ENCODE data around the gene ARHGAP23.
"Not testable (repeated sequence)": the region's sequence is repeated elsewhere in the genome, so short reads cannot be mapped to it uniquely, and the experiment has no call there.

The ARHGAP23 gene

GRCh38 chr17:38530856-38531255 is 102.6 kb downstream of the ARHGAP23 start:
- not testable (repeated sequence) for DNase-seq

DNA sequence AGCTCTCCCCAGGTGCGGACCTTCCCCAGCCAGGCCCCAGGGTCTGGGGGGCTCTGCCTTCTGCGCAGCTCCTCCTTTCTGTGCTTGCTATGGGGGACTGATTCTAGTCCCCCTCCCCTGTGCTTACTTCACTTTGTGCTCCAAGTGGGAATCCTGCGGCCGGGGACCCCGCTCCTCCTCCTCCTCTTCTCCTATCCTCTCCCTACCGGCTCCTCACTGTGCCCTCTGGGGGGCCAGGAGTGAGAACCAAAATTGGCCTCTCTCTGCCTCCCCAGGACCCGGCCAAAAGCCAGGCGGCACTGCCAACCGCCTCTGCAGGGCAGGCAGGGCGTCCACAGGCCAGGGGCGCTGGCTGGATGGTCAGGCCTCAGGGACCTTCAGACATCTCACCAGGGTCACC is 103.5 kb downstream of the ARHGAP23 start:
- not testable (repeated sequence) for DNase-seq

DNA sequence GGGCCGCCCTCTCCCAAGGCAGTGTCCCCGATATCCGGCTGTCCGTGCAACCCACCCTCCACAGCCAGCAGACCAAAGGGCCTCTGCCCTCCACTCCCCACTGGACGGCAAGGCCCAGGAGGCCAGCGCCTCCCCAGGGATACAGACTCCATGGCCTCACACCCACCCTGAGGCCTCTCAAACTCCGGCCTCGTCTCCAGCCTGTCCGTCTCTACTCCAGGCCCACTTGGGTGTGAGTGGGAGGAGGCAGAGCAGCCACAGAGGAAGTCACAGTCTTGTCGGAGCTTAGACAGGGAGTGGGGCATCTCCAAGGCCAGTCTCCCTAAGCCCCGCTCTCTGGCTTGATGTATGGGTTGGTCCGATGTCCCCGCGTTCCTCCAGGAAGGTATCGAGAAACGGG is 104.2 kb downstream of the ARHGAP23 start:
- DNase-seq = no peak

DNA sequence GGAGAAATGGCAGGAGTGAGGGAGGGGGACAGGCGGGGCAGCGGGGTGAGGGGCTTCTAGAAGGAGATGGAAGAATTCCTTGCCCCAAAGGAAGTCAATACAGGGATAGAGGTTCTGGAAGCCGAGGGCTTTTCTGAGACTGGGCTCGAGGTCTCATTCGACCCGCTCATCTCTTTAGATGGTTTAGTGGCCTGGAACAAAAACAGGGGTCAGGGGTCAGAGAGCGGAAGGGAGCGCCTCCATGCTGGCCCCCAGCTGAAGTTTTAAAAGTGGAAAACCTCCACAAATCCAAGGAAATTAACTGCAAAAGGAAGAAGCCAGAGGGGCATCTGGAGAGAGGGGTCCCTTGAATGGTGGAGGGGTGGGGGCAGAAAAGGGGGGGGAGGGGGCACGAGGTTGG is 105.0 kb downstream of the ARHGAP23 start:
- no peak for DNase-seq

- DNase-seq = no peak
These were observed 105.7 kb downstream of the ARHGAP23 start for GRCh38 chr17:38533866-38534497.

GRCh38 chr17:38534498-38534885 is 106.2 kb downstream of the ARHGAP23 start:
- no peak for DNase-seq

- no peak for DNase-seq
These were observed 107.6 kb downstream of the ARHGAP23 start for GRCh38 chr17:38535886-38536285.

DNA sequence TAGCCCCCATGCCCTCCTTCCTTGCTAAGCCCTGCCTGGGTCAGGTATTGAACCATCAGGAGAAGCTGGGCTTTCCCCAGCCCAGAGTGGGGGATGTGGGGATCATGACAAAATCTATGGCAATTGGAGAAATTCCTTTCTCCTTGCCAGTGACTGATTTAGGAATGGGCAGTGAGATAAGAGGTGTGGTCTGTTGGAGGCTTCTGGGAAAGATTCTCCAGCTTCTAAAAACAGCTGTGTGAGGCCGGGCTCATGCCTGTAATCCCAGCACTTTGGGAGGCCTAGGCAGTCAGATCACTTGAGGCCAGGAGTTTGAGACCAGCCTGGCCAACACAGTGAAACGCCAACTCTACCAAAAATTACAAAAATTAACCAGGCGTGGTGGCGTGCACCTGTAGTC is 108.4 kb downstream of the ARHGAP23 start:
- DNase-seq = no peak

DNA sequence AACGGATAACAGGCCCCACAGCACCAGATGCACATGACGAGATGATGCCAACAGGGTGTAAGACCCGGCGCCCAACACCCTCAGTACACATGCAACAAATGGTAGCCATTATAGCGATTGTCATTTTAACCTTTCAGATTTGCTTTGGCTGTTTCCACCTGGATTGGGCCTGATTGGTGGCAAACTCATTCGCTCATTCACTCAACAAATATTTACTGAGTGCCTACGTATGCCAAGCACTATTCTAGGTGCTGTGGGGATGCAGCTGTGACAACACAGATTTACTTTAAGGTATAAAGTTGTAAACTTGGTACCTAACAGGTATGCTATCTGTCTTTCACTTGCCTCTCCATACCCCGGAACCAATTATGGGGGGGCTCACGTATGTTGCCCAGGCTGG is 110.6 kb downstream of the ARHGAP23 start:
- DNase-seq = no peak

- DNase-seq = no peak
These were observed 111.1 kb downstream of the ARHGAP23 start for GRCh38 chr17:38539386-38539785.

GRCh38 chr17:38540514-38541045 is 112.3 kb downstream of the ARHGAP23 start:
- no peak for DNase-seq

DNA sequence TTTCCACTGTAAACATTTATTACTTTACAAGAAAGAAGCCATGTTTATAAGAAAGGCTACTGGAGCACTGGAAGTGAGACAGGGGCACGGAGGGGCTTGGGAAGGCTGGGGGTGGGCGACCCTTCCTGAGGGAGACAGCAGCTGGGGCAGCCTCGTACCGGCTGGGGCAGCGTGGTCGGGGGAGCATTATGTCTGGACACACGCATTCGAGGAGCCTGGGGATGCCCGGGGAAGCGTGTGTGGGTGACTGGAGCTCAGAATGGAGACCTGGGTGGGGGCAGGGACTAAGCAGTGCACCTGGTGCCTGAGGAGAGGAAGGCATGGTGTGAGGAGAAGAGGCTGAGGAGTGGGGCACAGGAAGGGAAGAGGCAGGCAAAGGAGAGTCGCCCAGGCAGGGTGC is 113.0 kb downstream of the ARHGAP23 start:
- no peak for DNase-seq

DNA sequence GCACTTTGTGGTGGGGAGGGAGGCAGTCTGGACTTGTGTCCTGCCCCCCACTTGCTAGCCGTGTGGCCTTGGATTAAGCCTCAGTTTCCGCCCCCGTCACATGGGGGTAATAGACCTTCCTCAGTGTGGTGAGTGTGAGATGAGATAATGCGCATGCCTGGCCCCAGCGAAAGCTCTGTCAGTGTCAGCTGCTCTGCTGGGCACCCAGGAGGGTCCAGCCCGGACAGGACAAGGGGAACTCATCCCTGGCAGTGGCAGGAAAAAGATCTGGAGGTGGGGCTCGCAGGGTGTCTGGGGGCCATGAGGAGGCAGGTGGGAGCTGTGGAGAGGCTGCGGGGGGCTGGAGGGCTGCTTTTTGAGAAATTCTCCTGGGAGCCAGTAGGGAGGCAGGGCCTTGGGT is 114.0 kb downstream of the ARHGAP23 start:
- no peak for DNase-seq

DNA sequence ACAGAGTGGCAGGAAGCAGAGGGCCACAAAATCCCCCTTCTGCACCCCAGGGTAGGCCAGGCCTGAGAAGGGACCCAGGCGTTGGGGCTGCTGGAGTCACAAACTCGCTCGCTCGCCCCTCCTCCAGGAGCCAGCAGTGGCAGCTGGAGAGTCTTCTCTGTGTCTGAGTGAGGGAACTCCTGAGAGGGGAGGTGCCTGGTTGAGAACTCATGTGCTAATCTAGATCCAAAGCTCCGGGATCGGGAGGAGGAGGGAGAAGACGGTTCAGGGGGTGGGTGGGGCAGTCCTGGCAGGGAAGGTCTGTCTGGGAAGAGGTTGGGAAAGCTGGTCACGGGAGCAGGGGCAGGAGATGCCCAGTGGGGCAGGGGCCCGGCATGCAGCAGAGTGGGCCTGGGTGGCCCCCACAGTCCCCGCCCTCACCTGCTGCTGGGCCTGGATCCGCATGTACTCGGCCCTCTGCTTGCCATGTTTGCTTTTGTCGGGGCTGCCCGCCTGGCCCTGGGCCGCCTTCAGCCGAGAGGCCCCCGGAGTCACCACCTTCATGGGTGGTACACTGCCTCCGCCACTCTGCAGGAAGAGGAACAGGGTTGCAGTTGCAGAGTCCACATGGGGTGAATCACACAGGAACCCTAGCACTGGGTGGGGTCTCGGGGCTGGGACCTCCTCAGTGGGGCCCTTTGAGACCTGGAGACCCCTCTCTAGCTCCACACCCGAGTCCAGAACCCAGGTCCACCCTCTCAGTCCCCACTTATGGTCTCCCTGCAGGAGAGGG is 115.3 kb downstream of the ARHGAP23 start:
- DNase-seq = no peak

DNA sequence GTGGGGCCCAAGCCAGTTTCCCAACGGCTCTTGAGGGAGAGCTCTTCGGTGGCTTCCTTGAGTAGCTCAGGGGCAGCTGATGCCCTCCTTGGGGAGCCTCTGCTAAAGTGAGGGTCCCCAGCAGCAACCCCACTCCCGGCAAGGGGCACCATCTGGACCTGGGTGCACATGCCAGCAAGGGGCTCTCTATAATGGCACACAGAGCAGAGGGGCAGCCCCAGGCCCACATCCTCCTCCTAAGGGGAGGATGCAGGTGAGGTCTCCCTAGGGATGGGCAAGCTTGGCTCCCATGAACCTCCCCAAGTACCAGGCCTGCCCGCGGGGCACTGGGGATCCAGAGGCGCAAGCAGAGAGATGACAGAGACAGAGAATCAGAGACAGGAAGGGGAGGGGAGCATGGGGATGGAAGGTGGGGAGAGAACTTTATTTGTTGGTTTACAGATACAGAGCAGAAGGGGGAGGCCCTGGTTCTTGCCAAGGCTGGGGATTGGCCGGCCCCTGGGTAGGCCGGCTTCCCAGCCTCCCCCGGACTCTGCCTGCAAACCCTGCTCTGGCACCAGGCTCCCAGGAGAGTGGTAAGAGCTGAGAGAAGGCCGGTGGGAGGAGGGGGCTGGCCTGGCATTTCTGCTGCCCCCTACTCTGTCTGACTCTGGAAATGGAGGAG is 116.0 kb downstream of the ARHGAP23 start:
- no peak for DNase-seq

GRCh38 chr17:38544839-38545209 is 116.6 kb downstream of the ARHGAP23 start:
- DNase-seq = no peak

GRCh38 chr17:38545531-38546225 is 117.4 kb downstream of the ARHGAP23 start:
- no peak for DNase-seq

DNA sequence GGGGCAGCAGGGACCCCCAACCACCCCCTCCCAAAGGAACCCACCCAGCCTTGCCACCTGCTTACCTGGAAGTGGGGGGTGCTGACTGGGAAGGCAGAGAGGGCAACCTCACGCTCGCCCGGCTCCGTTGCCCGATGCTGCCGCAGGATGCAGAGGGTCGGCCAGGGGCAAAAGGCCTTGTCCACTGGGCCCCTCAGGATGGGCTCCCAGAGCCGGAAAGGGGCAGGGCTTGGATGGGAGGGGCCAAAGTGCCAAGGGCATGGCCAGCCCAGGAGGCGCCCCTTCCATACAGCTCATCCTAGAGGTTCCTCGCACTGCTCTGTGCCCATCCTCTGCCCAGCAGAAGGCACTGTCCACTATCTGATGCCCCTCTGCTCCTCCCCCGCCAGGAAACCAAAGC is 118.1 kb downstream of the ARHGAP23 start:
- no peak for DNase-seq

DNA sequence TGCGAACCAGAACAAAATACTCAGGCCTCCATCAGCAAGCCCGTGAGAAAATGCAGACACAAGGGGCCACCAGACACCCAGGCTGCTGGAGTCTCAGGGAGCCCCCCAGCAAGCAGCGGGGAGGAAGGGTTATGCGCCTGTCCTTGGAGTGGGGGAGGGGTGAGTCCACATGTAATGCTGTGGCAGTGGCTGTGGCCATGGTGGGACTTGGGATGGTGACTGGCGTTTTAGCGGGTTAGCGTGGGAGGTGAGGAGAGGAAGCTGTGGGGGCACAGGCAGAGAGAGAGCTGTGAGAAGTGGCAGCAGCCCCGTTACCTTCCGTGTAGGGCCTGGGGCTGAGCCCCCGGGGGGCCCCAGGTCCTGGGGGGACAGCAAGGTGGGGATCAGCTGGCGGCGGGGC is 119.2 kb downstream of the ARHGAP23 start:
- DNase-seq = no peak

DNA sequence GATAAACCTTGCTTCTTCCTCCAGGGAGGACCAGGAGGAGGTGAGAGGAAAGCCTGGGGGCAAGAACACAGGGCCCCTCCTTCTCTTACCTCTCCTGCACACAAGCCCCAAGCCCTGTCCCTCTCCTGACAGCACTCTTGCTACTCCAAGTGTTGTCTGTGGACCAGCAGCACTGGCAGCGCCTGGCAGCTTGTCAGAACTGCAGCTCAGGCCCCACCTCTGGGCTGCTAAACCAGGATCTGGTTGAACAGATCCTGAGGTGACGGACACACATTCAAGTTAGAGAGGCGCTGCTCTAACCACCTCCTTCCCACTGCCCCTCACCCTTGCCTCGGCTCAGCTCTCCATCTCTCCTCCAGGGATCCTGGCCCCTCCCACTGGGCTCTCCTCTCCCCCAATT is 121.0 kb downstream of the ARHGAP23 start:
- no peak for DNase-seq

DNA sequence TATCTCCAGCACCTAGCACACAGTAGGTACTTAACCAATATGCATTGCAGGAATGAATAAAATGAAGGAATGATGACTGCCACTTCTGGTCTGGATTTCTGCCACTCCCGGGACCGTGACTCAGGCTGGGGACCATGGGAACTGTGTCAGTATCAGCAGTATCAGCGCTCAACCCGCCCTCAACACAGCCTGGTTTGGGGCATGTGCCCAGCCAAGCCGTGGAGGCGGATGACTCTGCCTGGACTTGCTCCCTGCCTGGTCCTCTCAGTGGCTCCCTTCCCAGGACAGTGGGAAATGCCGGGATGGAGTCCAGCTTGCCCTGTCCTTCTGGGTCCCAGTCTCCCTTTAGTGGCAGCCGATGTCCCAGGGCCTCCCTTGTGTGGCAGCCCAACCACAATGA is 122.4 kb downstream of the ARHGAP23 start:
- DNase-seq = no peak

DNA sequence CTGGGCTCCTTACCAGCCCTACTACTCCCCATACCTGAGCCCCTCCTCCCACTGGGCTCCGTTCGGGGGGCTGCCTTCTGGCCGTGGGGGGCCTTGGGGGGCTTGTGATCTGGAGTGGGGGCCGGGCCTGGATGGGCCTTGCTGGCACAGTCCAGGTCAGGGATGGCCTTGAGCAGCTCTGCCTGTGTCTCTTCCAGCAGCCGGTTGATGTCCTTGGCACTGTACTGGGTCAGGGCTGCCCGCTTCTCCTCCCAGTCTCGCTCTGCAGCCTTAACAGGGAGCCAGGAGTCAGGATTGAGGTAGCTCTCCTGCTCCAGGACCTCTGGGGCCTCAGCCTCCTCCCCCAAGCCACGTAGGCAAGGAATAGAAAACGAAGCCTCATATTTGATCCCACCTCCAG is 122.9 kb downstream of the ARHGAP23 start:
- no peak for DNase-seq

- DNase-seq = no peak
These were observed 124.1 kb downstream of the ARHGAP23 start for GRCh38 chr17:38552343-38552742.
